Smooth muscle cell of the brain vasculature (primary cell): Measurements from ENCODE around the gene PCSK6.
"Not testable (repeated sequence)": the region's sequence is repeated elsewhere in the genome, so short reads cannot be mapped to it uniquely, and the experiment has no call there.

Experiments used
- DNase-seq: peaks from one replicate; pipeline ENCODE4 v3.0.0-alpha.2; 2012; ENCODE audit warnings: low read depth, low spot score

The PCSK6 gene

GRCh38 chr15:101309436-101310160, 179.9 kb downstream of the PCSK6 start:
- DNase-seq, result no peak

- no peak for DNase-seq
Observed at GRCh38 chr15:101308604-101309435, 180.7 kb downstream of the PCSK6 start.

GRCh38 chr15:101307897-101308603, 181.5 kb downstream of the PCSK6 start:
- DNase-seq, result no peak

- DNase-seq, result no peak
Observed at GRCh38 chr15:101307048-101307896, 182.2 kb downstream of the PCSK6 start.

- DNase-seq, result no peak
Observed at GRCh38 chr15:101306341-101307047, 183.0 kb downstream of the PCSK6 start.

DNA sequence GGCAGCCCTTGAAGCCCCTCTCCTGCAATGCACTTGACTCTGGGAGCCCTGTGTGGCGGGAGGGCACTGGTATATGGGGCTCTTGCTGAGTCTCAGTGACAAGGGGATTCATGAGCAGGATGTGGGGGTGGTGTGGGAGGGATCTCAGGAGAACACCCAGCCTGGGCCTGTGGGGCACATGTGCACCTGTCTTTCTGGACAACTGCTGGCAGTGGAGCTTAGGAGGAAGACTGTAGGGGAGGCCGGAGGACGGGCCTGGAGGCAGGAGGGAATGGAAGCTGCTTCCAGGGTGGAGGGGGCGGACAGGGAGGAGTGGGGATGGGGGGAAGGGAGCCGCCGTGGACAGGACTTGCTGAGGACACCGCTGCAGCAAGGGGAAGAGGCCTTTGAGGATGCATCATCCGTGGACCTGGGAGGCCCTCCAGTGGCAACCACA, 183.7 kb downstream of the PCSK6 start:
- no peak for DNase-seq

DNA sequence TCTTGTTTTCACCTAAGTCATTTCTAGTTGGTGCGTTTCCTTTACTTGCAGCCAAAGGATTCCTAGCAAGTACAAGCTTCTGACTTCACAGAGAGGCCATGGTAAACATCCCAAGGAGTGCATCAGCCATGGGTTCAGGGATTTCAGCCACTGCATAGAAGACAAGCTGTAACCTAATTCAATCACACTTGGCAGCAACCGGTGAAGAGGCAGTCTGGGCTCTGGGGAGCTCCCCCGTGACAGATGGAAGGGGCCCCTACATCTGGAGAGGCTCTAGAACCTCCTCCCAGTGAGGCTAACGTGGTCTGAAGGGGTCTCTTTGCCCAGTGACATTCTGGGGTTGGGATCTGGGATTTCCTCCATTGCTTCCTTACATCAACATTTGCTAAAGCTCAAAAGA, 186.1 kb downstream of the PCSK6 start:
- no peak for DNase-seq

DNA sequence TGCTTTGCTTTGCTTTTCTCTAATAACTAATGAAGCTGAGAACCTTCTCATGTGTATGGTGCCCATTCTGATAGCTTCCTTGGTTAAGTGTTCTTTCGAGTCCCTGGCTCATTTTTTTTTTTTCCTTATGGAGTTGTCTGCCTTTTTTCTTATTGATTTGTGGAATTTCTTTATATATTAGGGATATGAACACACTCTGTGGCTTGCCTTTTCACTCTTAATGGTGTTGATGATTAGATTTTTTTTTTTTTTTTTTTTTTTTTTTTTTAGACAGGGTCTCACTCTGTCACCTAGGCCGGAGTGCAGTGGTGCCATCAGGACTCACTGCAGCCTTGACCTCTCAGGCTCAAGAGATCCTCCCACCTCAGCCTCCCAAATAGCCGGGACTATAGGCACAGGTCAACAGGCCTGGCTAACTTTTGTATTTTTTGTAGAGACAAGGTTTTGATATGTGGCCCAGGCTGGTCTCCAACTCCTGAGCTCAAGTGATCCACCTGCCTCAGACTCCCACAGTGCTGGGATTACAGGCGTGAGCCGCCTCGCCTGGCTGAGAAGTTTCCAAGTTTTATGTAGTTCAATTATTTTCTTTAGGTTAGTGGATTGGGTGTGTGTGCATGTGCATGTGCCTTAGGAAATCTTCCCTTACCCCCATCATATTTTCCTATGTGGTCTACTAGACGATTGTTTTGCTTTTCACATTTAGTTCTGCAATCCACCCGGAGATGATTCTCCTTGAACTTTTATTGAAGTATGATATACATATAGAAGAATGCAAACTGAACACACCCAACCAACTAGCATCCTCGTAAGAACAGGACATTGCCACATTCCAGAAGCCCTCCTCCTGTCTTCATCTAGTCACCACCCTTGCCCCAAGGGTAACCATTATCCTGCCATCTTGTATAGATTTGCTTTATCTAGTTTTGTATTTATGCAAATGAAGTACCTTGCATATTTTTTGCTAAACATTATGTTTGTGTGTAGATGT, 192.8 kb downstream of the PCSK6 start:
- DNase-seq, result no peak

DNA sequence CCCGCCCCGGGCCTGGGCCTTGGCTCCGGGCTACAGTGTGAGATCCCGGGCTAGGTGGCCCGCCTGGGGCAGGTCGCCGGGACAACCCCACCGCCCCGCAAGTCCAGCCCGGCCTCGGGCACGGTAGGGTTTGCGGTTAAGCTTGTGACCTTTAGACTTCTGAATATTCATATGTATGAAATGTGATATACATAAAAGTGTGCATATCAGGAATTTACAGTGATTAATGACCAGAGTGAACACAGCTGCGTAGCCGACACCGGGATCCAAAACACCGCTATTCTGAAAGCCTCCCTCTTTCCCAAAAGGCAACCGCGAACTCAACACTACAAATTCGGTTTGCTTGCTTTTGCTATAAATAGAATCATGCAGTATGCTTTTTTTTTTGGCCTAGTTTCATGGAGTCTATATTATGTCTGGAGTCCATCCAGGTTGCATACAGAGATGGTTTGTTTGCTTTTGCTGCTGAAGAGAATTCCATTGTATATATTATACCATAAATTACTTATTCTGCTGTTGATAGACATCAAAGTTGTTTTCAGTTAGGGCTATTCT, 193.8 kb downstream of the PCSK6 start:
- DNase-seq, result no peak

DNA sequence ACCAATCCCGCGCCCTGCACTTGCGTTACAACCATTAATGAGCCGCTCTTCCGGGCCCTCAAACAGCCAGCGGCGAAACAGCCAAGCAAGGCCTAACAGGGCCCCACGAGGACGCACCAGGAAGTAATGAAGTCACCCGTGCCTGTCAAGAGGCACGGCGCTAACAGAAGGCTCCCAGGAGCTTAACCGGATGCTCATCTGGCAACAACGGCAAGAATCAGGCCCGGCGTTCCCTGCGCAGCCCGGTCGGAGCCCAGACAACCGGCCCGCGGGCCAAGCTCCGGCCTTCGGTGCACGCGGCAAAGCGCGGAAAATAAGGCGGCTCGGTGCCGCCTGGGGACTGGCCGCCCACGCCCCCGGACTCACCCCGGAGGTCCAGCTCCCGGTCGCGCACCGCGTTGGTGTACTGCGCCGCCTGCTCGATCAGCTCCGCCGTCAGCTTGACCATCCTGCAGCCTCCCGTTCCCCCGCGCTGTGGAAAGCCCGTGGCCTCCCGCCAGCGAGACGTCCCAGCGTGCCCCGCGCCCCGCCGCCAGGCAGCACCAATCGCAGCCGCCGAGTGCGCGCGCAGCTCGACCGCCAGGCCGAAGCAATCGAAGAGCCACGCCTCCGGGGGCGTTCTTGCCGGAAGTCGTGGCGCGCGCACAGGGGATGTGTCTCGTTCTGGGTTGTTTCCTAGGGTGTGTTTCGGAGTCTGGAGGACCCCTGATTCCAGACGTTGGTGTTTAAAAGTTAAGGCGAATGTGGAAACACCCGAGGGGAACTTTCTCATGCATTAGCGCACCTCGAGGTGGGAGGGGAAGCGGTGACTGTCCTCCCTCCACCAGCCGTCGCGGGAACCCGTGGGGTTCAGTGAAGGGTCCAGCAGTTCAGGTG, 194.5 kb downstream of the PCSK6 start, which contains the start of gene SNRPA1:
Gene SNRPA1, minus strand, starts transcription at position 518 of the 876 bp plus-strand sequence. Its CDS starts 70 bp downstream, at position 448.
- DNase-seq, result peak; percentile 86

- DNase-seq, result no peak
Observed at GRCh38 chr15:101293122-101293521, 196.4 kb downstream of the PCSK6 start.

DNA sequence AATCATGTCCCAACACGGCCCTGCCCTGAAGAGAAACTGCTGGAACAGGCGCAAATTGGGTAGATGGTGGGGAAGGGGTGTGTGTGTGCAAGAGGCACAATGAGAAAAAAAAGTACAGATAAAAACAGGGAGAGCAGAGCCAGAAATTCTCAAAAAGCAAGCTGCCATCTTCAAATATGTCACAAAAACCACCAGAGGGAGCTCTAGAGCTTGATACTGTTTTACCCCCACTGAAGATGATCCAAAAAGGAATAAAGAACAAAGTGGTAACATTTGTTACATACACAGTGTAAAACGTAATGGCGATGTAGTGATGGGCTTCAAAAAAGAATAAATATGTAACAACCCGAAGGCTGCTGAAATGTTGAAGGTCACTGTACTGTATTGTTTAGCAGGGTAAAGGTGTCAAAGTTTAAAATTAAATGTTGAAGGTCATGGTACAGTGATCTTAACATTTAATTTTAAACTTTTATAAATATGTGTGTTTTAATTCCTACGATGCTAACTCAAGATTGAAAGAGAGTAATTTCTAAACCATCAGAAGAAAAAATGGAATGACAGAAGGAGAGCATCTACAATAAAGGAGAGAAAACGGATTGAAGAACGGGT, 200.5 kb downstream of the PCSK6 start:
- DNase-seq, result no peak

GRCh38 chr15:101287342-101287741, 202.2 kb downstream of the PCSK6 start:
- DNase-seq, result not testable (repeated sequence)

GRCh38 chr15:101286471-101287114, 202.9 kb downstream of the PCSK6 start:
- DNase-seq, result no peak

DNA sequence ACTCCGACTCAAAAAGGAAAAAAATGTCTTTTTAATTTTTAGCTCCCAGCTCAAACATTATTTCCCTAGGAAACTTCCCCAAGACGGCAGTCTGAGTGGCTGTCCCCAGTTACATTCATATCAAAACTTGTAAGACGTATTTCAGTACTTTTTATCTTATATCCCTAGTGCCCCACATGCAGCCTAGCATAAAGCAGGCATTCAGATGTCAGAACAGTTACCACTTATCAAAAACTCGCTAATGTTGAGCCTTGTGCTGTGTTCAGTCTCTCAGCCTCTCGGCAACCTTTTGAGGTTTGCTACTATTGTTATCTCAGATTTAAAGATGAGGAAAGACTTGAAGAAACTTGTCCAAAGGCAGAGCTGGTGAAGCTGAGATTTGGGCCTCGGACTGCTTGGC, 205.6 kb downstream of the PCSK6 start:
- DNase-seq, result no peak

- DNase-seq, result no peak
Observed at GRCh38 chr15:101280007-101280406, 209.5 kb downstream of the PCSK6 start.

GRCh38 chr15:101277943-101278564, 211.5 kb downstream of the PCSK6 start:
- DNase-seq, result no peak
